Adipose tissue (tissue), 3 donors: ENCODE results near the gene CDH16. TPM values are rescaled to one million over a fixed set of nuclear protein-coding genes. Genes with fewer than 3 reads are reported as not detected.

Source experiments
- H3K27ac ChIP-seq: one replicate; pipeline ENCODE4 v1.5.1; 2013; ENCODE audit warnings: low read depth, low read length
- WGBS, 3 donors: extraction: QIAGEN DNeasy Blood & Tissue Kit; methylation state at CpG; one replicate each; pipeline ENCODE4 v1.1.7; 2013; 5-methylcytosine and 5-hydroxymethylcytosine counted together
- polyA plus RNA-seq, 3 donors: library from polyadenylated mRNA; stranded (reverse); fragments of 200-250 nt; gene quantifications; one replicate each; pipeline ENCODE4 v1.2.3, GENCODE V29; 2013
- donor health status: healthy with polysubstance abuse.
- donor health status: Bipolar disorder and iron deficiency.
- donor health status: healthy.

CDH16 gene
- polyA plus RNA-seq, 3 donors: not detected

GRCh38 chr16:66933776-66934137 lies 15.1 kb upstream of the CDH16 start:
- 1 to 3% (median 2%) methylated on average over 12 of the region's 12 CpGs for WGBS, 3 donors

GRCh38 chr16:66932076-66932475 lies 13.4 kb upstream of the CDH16 start:
- 80 to 92% (median 92%) methylated on average over 4 of the region's 4 CpGs for WGBS, 3 donors
- H3K27ac ChIP-seq: no peak overlapping the region

More at GRCh38 chr16:66933776-66934137, 15.1 kb upstream of the CDH16 start:
- no peak overlapping the region for H3K27ac ChIP-seq

- 88 to 90% (median 90%) methylated on average over 2 of the region's 2 CpGs for WGBS, 3 donors
These were observed 13.0 kb upstream of the CDH16 start for GRCh38 chr16:66931665-66932064.

DNA sequence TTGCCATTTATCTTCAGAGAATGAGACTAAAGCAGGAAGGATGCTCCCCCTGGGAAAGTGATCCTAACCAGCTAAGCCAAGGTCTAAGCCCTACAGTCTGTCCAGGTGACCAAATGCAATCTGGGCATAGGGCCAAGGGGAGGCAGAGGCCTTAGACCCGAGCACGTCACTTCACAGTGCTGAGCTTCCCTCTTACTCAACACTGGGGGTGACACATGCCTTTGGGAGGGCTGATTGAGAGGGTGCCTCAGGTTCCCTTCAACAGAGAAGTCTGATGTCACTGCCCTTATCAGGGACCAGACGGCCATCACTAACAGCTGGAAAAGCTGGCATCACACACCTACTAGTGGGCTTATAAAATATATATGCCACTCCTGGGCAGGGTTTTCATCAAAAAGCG lies 11.5 kb upstream of the CDH16 start:
- 40 to 55% (median 55%) methylated on average over 4 of the region's 4 CpGs for WGBS, 3 donors
- H3K27ac ChIP-seq: no peak overlapping the region

More at GRCh38 chr16:66931665-66932064, 13.0 kb upstream of the CDH16 start:
- H3K27ac ChIP-seq: no peak overlapping the region

DNA sequence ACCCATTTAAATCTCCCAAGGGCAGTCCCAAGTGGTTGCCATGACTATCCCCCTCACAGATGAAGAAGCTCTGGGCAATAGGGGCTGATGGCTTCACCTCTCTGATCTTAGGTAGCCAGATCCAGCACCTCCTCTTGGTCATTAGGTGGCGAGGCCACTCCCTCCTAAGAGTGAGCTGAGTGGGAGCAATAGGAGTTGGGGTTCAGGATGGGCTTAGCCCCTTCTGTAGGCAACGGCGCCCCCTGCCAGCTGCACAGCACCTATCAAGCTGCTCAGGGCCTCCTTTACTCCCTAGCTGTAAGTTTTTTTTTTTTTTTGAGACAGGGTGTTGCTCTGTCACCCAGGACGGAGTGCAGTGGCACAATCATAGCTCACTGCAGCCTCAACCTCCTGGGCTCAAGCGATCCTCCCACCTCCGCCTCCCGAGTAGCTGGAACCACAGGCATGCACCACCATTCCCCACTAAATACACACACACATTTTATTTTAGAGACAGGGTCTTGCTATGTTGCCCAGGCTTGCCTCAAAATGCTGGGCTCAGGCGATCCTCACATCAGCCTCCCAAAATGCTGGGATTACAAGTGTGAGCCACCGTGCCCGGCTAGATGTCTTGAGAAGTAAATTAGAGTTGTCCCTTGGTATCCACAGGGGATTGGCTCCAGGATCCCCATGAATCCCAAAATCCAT lies 10.2 kb upstream of the CDH16 start:
- 74 to 81% (median 80%) methylated on average over 10 of the region's 10 CpGs for WGBS, 3 donors
- no peak overlapping the region for H3K27ac ChIP-seq

- H3K27ac ChIP-seq: no peak overlapping the region
These were observed 9.4 kb upstream of the CDH16 start for GRCh38 chr16:66927918-66928649.

GRCh38 chr16:66926961-66927436 lies 8.3 kb upstream of the CDH16 start:
- no peak overlapping the region for H3K27ac ChIP-seq
- 35 to 71% (median 53%) methylated on average over 3 of the region's 3 CpGs for WGBS, 3 donors

More at GRCh38 chr16:66927918-66928649, 9.4 kb upstream of the CDH16 start:
- WGBS, 3 donors: 89 to 94% (median 89%) methylated on average over 8 of the region's 8 CpGs

GRCh38 chr16:66926171-66926947 lies 7.7 kb upstream of the CDH16 start:
- 44 to 76% (median 73%) methylated on average over 5 of the region's 5 CpGs for whole genome bisulfite sequencing, 3 donors
- no peak overlapping the region for H3K27ac ChIP-seq

DNA sequence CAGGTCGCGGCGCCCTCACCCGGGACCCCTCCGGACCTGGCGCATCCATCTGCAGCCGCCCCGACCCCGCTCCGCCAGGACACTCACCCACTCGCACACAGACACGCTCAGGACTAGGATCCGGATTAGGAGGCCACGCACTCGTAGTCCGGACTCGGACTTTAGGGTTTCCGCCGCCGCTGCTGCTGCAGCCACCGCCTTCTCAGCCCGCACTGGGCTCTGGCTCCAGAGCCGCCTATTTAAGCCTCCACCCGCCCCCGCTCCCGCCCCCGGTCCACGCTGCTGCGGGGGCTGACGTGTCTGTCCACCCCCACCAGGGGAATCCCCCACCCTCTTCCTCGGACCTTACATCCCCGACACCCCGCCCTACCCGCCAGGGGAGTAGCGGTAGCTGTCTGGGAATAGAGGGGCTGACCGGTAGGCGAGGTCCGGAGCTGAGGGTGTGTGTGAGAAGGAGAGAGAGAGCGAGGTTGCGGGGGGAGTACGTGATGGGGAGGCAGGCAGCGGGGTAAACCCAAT lies 6.7 kb upstream of the CDH16 start, which contains the start of gene RRAD:
Gene RRAD (minus strand): TSS at position 214 of the 519 bp plus-strand sequence. CDS start 356 bp downstream, outside the sequence.
- H3K27ac ChIP-seq: no peak within 1 kb of the TSS
- 3 to 13% (median 4%) methylated on average over 32 to 42 of the region's 42 CpGs for WGBS, 3 donors

DNA sequence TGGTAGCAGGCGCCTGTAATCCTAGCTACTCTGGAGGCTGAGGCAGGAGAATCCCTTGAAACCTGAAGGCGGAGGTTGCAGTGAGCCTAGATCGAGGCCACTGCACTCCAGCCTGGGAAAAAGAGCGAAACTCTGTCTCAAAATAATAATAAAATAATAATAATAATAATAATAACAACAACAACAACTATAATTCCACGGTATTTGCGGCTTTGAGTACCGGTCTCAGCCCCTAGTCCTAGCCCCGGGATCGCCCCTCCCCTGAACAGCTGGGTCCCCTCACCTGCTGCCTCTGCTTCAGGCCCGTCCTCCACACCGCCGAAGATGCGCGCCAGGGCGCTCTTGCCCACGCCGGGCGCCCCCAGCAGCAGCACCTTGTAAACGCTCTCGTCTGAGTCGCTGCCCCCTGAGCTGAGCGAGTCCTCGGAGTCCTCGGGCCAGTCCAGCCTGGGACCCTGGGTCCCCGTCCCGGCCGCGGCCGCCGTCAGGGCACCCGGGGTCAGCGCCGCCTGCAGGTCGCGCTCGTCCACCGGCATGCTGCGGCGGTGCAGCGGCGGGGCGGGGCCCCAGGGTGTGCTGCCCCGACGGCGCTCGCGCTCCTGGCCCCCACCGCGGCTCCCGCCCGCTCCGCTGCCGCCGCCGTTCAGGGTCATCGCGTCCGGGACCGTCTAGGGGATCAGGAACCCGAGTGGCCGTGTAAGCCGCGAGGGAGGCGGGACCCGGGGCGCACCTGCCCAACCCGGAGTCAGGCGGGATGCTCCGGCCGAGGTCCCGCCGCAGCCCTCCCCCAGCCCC lies 6.0 kb upstream of the CDH16 start:
- H3K27ac ChIP-seq: no peak overlapping the region
- 8 to 11% (median 10%) methylated on average over 47 to 72 of the region's 72 CpGs for WGBS, 3 donors

DNA sequence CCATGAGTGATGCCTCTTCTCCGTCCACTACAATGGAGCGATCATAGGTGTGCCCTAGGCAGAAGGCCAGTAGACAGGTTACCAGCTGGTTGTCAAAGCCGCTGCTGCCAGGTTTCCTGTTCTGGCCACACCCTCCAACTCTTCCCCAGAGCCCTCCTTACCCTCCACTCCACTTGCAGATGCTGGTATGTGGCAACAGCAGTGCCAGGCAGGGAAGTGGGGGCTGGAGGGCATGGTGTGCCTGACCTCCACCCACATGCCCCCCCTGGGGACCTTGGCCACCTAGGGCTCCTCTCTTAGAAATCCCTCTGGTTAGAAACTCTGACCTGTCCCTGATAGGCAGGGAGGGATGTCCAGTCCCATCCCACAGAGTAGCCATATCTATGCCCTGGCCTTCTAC lies 5.2 kb upstream of the CDH16 start:
- WGBS, 3 donors: 58 to 67% (median 60%) methylated on average over 3 of the region's 3 CpGs
- H3K27ac ChIP-seq: no peak overlapping the region

DNA sequence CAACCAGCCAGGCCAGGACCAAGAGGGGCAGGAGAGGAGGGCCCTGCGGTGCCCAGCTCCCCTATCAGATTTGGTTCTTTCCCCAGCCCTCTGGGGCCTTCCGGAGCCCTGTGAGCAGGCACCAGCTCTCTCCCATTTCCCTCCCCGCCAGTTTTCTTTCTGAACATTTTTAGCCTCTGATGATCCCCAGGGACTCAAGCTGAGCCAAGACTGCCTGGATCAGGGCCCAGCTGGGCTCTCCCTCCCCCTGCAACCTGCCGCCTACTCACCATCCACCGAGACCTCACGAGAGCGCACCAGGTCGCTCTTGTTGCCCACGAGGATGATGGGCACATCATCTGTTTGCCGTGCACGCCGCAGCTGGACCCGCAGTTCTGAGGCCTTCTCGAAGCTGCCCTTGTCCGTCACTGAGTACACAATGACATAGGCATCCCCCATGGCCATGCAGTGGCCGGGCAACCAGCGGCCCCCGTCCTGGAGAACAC lies 4.6 kb upstream of the CDH16 start:
- no peak overlapping the region for H3K27ac ChIP-seq
- 57 to 68% (median 68%) methylated on average over 18 of the region's 18 CpGs for WGBS, 3 donors

DNA sequence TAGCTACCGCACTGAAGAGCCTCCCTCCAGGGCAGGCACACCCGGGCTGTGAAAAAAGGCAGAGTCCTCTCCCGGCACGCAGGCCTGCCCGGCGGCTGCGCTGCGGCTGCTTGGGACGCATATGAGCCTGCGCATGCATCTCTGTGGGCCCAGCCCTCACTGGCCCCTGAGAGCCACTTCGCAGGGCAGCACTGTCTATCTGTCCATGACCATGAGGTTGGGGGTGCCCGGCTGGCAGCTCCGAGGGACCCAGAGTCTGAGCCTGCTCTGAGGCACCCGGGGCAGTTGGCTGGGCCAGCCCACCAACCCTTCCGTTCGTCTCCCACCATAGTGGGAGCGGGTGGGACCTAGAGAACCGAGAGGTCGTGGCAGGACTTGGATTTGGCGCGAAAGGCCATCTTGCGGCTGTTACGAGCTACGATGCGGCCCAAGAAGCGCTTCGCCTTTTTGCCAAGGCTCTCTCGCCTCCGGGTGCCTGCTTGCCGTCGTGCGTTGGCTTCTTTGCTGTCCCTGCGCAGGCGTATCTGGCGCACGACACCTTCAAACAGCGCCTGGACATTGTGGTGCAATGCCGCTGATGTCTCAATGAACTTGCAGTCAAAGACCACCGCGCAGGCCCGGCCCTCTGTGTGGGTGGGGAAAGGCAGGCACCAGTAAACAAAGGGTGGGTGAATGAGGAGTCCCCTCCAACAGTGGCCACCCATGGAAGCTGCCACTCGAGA lies 3.2 kb upstream of the CDH16 start:
- 70 to 78% (median 71%) methylated on average over 42 of the region's 42 CpGs for WGBS, 3 donors
- H3K27ac ChIP-seq: no peak overlapping the region

GRCh38 chr16:66920924-66921680 lies 2.4 kb upstream of the CDH16 start:
- H3K27ac ChIP-seq: no peak overlapping the region
- WGBS, 3 donors: 69 to 75% (median 72%) methylated on average over 9 of the region's 9 CpGs

- H3K27ac ChIP-seq: no peak overlapping the region
- 50 to 64% (median 57%) methylated on average over 2 of the region's 2 CpGs for WGBS, 3 donors
These were observed 1.6 kb upstream of the CDH16 start for GRCh38 chr16:66920299-66920590.

- WGBS, 3 donors: 50 to 75% (median 70%) methylated on average over 5 of the region's 5 CpGs
- no peak overlapping the region for H3K27ac ChIP-seq
These were observed 1.0 kb upstream of the CDH16 start for GRCh38 chr16:66919569-66920298.
